ENCODE results near the gene PERM1. TPM values are rescaled to one million over a fixed set of nuclear protein-coding genes. Genes with fewer than 3 reads are reported as not detected.

PERM1 gene
- total and polyA plus RNA-seq, 2 of the 8 experiments (the other 6 are each of a cell fraction or from before 2014, with no cell fraction given) = not detected

DNA sequence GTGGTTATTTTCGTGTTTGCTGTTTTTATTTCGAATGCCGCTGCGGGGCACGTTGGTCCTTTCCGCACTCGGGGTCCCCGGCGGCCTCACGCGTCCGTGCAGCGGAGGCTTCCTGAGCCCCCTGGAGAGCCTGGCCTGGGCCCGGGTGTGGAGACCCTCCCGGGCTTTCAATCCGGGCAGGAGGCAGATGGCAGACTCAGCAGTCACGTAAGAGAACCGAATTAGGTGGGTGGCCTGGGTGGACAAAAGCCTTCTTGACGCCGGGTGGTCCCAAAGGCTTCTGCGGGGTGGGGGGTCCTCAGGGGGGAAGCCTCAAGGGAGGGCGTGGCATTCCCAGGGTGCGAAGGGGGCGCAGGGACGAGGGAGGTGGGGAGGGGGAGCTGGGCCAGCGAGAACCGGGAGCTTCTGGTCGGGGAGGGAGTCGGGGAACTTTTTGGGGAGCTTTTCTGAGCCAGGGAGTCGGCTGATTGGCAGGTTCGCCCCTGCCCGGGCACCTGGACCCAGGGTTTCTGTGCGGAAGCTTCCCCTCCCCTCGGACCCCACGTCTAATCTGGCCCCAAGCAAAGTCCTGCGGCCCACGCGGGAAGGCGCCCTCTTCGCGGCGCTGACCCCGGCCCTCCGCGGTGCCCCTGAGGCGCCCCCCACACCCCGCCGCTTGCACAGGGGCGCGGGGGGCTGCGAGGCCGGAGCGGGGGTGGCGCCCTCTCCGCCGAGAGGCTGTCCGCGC lies 19.3 kb upstream of the PERM1 start (continued):
- TF ChIP-seq CBX5 (IDR thresholded peaks at IDR 0.05; ENCODE audit: low read depth, low read length) (no peak), SIRT6 (IDR thresholded peaks at IDR 0.05; ENCODE audit: low read length) (no peak), EZH2 (IDR thresholded peaks at IDR 0.05; ENCODE audit: low read depth, low read length, severe bottlenecking) (peak; percentile 55), CBX8 (IDR thresholded peaks at IDR 0.05; ENCODE audit: borderline replicate concordance, low read depth, low read length) (no peak), NRF1 (IDR thresholded peaks at IDR 0.05; ENCODE audit: low read depth, low read length) (no peak), RNF2 (IDR thresholded peaks at IDR 0.05; ENCODE audit: borderline replicate concordance, low read depth, low read length, missing control alignments, poor library complexity, severe bottlenecking) (peak; percentile 31), CHD7 (IDR thresholded peaks at IDR 0.05; ENCODE audit: insufficient replicate concordance, low read length) (no peak), SUZ12 (IDR thresholded peaks at IDR 0.05; ENCODE audit: low read length) (no peak; the same call in 1 of the 2 replicates), TBP (IDR thresholded peaks at IDR 0.05; ENCODE audit: low read depth, low read length) (no peak), GTF2F1 (IDR thresholded peaks at IDR 0.05; ENCODE audit: borderline replicate concordance, low read depth, low read length) (no peak)
